GM06990 (cell line): ENCODE measurements around the gene SUPT20H.
A peak's percentile ranks its signal among the peaks of the same experiment; 100 is the strongest.

Experiments
- DNase-seq: peaks from one replicate; pipeline ENCODE4 v3.0.0-alpha.2; 2011; ENCODE audit not compliant: insufficient read length; ENCODE audit errors: extremely low read depth
- H3K27me3 ChIP-seq: replicated peaks from 2 replicates; pipeline ENCODE4 v1.6.0; 2011; ENCODE audit warnings: low read length; ENCODE audit not compliant: control insufficient read depth, insufficient read depth
- H3K36me3 ChIP-seq: 2 replicates; pipeline ENCODE4 v1.5.1; 2011; ENCODE audit warnings: low read length; ENCODE audit not compliant: control insufficient read depth, insufficient read depth
- H3K4me3 ChIP-seq: replicated peaks from 2 replicates; pipeline ENCODE4 v1.5.1; 2011; ENCODE audit warnings: low read depth, mild to moderate bottlenecking, control low read depth, low read length
- CTCF ChIP-seq: IDR thresholded peaks from 2 replicates; pipeline ENCODE4 v1.5.1; 2011; ENCODE audit warnings: low read length, control low read depth, mild to moderate bottlenecking, inconsistent platforms; ENCODE audit not compliant: insufficient read depth, poor library complexity, severe bottlenecking

The SUPT20H gene

GRCh38 chr13:37058910-37059847 lies at the start of gene SUPT20H:
TSS of gene SUPT20H (minus strand) at chr13:37059688. CDS start at chr13:37051490, 8,198 bp downstream.
- Histone ChIP-seq H3K4me3 (peak within 1 kb of the TSS; percentile 89), H3K27me3 (no peaks in the 10 kb centered on the region), H3K36me3 (no peaks in the 10 kb centered on the region)
- no peak for TF ChIP-seq CTCF
- DNase-seq = peak; percentile 96

DNA sequence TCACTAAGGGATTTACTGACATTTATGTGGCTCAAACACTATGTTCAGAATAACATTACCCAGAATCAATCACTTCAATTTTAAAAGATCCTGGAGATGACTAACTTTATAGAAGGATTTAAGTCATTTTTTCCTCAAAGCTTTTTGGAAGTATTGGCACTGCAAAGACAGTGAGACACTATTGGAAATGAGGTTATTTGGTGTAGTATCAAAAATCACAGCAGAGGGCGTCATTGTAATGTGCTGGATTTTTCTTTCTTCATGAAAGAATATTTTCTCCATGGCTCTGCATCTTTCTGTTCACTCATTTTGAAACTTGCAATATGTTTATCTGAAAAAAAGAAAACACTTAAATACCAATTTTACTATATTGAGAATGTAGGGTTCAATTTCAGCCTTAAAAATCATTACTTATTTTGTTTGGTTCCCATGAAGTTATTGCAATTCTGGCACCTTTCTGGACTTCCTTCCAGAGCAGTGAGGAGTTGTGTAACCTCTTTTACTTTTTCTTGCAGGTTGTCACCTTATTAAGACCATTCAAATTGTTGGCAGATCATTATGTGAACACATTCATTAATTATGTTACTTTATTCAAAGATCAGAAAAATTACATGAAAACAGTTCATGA lies 49.7 kb upstream of the SUPT20H start:
- DNase-seq = no peak

DNA sequence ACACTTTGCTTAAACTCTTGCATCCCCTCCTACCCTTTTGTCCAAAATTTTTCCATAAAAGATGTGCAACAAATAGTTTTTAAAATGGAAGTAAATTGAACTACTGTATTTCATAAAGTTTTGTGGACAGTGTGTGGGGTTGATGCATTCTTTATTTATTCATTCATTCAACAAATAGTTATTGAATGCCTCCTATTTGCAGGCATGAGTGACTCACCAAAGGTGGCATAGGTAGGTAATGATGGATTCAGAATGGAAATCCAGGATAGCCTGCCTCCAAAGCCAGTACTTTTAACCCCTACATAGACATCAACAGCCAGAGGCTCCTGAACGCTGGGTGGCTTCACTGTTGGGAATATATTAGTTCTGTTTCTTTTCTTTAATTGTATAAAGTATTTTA lies 48.4 kb upstream of the SUPT20H start:
- TF ChIP-seq CTCF = no peak

More for the DNA sequence above, 49.7 kb upstream of the SUPT20H start:
- Histone ChIP-seq H3K4me3 (no peak overlapping the region), H3K27me3 (no peaks in the 10 kb centered on the region; the same call in 1 of the 2 replicates), H3K36me3 (no peaks in the 10 kb centered on the region)
- peak; percentile 49 for TF ChIP-seq CTCF

GRCh38 chr13:37107456-37107855 lies 48.0 kb upstream of the SUPT20H start:
- DNase-seq = no peak
- no peaks in the 10 kb centered on the region; the same call in 1 of the 2 replicates for H3K27me3 ChIP-seq
- H3K4me3 ChIP-seq = no peak overlapping the region
- TF ChIP-seq CTCF = no peak
- H3K36me3 ChIP-seq = no peaks in the 10 kb centered on the region

More for the DNA sequence above, 48.4 kb upstream of the SUPT20H start:
- H3K36me3 ChIP-seq = no peaks in the 10 kb centered on the region
- H3K4me3 ChIP-seq = no peak overlapping the region
- DNase-seq = no peak
- H3K27me3 ChIP-seq = no peaks in the 10 kb centered on the region; the same call in 1 of the 2 replicates

- no peak for TF ChIP-seq CTCF
- H3K4me3 ChIP-seq = no peak overlapping the region
- no peak for DNase-seq
- no peaks in the 10 kb centered on the region; the same call in 1 of the 2 replicates for H3K27me3 ChIP-seq
- no peaks in the 10 kb centered on the region for H3K36me3 ChIP-seq
Measured at GRCh38 chr13:37106642-37107041, 47.2 kb upstream of the SUPT20H start.
